ENCODE measurements around the gene CFAP45.

CFAP45 gene

DNA sequence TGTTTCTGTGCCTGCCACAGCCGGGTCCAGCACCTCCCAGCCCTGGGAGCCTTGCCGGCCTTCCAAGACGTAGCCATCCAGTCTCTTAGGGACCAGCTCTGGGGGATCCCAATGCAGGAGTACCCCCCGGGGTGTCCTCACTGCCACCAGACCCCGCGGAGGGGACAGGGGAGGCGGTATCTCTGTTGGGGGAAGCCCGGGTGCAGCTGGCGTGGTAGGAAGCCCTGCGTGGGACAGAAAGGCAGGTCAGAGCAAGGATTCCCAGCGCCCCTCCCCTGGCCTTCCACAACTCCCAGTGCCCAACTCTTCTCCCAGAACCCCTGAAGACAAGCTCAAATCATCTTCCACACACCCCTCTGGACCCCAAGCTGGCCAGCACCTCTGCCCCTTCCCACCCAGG is 30.3 kb upstream of the CFAP45 start:
- peaks cover 62% of the 10 kb centered on the region for H3K36me3 ChIP-seq
- no peak overlapping the region for H3K9ac ChIP-seq
- no peak overlapping the region for H3K4me3 ChIP-seq
- TF ChIP-seq Cebpa-rat (IDR thresholded peaks at IDR 0.05): no peak
- H3K27ac ChIP-seq: no peak overlapping the region
- H3K27me3 ChIP-seq: no peaks in the 10 kb centered on the region
- no peaks in the 10 kb centered on the region for H4K20me1 ChIP-seq
- no peaks in the 10 kb centered on the region for H3K9me3 ChIP-seq
- H3K4me1 ChIP-seq: peaks cover 39% of the 10 kb centered on the region
- H3K4me2 ChIP-seq: no peak overlapping the region

DNA sequence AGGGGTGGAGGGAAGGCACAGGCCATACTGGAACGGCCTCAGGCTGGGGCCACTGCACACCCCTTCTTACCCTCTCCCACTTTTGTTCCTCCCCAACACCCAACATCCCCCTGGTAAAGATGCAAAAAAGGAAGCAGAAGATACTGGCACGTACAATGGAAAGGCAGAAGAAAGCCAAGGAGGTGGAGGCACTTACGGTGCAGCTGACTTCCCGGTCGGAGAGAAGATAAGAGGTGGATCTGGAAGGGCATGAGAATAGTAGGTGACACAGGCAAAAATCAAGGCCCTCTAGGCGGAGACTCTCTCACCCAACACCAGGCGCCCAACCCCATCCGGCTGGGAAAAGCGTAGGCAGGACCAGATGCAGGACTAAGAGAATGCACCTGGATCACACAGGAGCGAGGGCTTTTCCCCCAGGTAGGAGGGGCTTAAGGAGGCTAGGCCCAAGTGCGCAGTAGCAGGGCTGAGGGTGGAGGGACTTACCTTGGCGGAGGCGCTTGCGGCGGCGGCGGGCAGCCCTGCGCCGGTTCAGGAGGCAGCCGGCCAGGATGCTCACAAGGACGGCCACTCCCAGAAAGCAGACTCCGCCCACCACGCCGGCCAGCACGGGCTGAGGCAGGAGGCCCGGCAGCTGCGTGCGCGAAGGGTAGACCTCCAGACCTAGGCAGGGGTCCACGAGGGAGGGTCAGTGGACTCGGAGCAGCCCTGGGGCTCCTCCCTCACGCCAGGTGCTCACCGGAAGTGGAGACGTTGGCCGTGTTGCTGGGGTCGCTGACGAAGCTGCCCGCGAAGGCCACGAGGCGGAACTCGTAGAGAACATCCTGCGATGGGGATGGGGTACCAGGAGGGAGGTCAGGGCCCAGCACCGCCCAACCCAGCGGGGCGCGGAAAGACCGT is 29.4 kb upstream of the CFAP45 start:
- Histone ChIP-seq H4K20me1 (0 out of 2 replicates have a peak, but pooled peaks cover under 1% of the 10 kb centered on the region), H3K4me2 (no peak overlapping the region), H3K27me3 (no peaks in the 10 kb centered on the region), H3K4me1 (peaks cover 31% of the 10 kb centered on the region), H3K4me3 (no peak overlapping the region), H3K36me3 (peaks cover 54% of the 10 kb centered on the region), H3K9me3 (no peaks in the 10 kb centered on the region), H3K27ac (no peak overlapping the region), H3K9ac (no peak overlapping the region)
- no peak for TF ChIP-seq Cebpa-rat (IDR thresholded peaks at IDR 0.05)

DNA sequence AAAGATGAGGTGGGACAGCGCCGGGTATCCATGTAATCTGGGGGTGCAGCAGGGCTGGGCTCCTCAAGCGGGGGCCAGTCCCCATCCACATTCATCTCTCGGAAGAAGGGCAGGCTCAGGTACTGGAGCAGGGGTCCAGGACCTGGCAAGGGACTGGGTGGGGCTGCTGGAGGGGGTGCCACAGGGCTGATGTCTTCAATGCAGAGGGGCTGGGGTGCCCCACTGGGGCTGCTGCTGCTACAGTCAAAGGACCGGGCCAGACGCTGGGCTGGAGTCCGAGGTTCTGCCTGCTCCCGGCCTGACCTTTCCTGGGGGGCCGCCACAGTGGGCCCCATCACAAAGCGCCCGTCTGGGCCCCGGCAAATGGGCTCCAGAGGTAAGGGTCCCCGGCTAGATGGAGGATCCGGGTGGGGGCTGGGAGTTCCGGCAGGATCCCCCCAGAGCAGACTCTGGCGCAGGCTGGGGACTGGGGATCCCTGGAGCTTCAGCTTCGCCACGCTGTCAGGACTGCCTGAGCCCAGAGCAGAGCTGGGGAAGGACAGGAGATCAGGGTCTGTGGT is 28.6 kb upstream of the CFAP45 start:
- no peak overlapping the region for H3K4me2 ChIP-seq
- H3K9ac ChIP-seq: no peak overlapping the region
- peaks cover 28% of the 10 kb centered on the region for H3K4me1 ChIP-seq
- H3K9me3 ChIP-seq: no peaks in the 10 kb centered on the region
- H3K27me3 ChIP-seq: no peaks in the 10 kb centered on the region
- H3K4me3 ChIP-seq: no peak overlapping the region
- peaks cover 52% of the 10 kb centered on the region for H3K36me3 ChIP-seq
- H3K27ac ChIP-seq: no peak overlapping the region
- no peak for TF ChIP-seq Cebpa-rat (IDR thresholded peaks at IDR 0.05)
- peaks cover 8% of the 10 kb centered on the region for H4K20me1 ChIP-seq

DNA sequence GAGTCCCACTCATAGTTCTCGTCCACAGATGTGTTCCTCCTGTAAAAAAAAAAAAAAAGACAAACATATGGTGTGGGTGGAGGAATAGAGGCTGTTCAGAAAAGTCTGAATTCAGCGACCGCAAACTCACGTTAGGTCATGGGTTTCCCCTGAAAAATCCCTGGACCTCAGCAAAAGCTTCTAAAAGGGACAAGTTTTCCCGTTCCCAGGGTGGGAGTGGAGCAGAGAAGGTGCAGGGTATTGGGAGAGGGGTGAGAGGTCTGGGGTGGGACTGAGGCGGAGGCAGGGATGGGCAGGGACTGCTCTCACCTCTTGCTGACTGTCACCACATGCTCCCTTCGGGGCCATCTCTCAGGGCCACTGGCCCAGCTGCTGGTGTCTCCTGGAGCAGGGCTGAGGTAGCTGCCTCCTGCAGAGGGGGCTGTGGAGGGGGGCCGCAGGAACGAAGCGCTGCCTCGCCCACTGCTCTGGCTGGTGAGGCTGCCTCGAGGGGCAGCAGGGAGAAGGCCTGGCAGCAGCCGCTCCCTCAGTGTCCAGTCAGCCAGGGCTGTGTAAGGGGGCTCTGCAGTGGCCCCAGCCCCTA is 28.0 kb upstream of the CFAP45 start:
- Histone ChIP-seq H3K27me3 (no peaks in the 10 kb centered on the region), H3K9me3 (no peaks in the 10 kb centered on the region), H4K20me1 (peaks cover 15% of the 10 kb centered on the region), H3K4me3 (no peak overlapping the region), H3K27ac (no peak overlapping the region), H3K9ac (no peak overlapping the region), H3K4me1 (peaks cover 28% of the 10 kb centered on the region), H3K4me2 (no peak overlapping the region), H3K36me3 (peaks cover 52% of the 10 kb centered on the region)
- TF ChIP-seq Cebpa-rat (IDR thresholded peaks at IDR 0.05): no peak

DNA sequence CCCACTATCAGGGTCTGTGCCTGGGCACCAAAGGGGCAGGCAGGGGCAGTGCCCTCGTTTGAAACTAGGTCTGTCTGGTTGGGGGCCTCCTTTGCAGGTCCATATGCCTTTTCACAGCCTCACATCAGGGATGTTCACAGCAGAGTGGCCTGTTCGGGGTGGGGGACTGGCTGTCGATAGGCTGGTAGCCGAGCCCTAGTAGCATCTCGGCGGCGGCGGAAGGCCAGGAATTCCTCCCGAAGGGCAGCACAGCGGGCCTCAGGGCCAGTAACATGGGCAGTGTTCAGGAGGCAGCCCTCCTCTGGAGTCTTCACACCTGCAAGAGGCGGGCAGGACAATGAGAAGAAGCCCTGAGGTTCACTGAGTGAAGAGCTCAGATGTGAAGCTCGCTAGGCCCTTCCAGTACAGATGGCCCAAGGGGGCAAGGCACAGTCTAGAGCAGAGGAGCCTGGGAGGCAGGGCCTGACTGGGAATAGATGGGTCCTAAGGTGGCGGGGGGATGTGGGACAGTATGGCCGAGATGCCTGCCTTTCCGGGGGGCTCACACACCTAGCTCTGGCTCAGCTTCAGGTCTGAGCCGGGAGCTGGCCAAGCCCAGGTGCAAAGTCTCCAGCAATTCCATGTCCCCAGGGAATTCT is 27.4 kb upstream of the CFAP45 start:
- no peak overlapping the region for H3K9ac ChIP-seq
- H3K27me3 ChIP-seq: no peaks in the 10 kb centered on the region
- no peak overlapping the region for H3K4me2 ChIP-seq
- peaks cover 28% of the 10 kb centered on the region for H3K4me1 ChIP-seq
- H3K4me3 ChIP-seq: no peak overlapping the region
- no peak for TF ChIP-seq Cebpa-rat (IDR thresholded peaks at IDR 0.05)
- H3K9me3 ChIP-seq: no peaks in the 10 kb centered on the region
- no peak overlapping the region for H3K27ac ChIP-seq
- peaks cover 53% of the 10 kb centered on the region for H3K36me3 ChIP-seq
- peaks cover 21% of the 10 kb centered on the region for H4K20me1 ChIP-seq

DNA sequence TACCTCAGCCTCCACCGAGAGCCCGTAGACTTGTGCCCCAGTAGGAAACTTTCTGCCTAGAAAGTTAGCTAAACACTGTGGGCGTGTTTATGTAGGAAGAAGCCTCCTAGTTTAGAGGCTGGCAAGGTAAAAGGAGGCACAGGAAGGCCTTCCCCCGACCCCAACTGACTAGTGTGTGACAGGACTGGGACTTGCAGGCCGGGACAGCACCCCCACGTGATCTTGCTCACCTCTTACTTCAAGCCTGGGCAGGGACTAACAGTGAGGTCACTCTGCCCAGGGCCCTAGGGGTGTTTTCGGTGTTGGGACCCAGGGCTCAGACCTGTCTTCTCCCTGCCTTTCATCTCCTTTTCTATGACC is 25.7 kb upstream of the CFAP45 start:
- Histone ChIP-seq H3K4me3 (peak overlapping the region; percentile 96), H3K27me3 (no peaks in the 10 kb centered on the region), H3K9me3 (no peaks in the 10 kb centered on the region), H3K27ac (peak overlapping the region; percentile 40), H3K4me1 (peaks cover 44% of the 10 kb centered on the region), H3K36me3 (peaks cover 56% of the 10 kb centered on the region), H3K9ac (peak overlapping the region; percentile 96), H3K4me2 (peak overlapping the region; percentile 88), H4K20me1 (peaks cover 37% of the 10 kb centered on the region)
- no peak for TF ChIP-seq Cebpa-rat (IDR thresholded peaks at IDR 0.05)

DNA sequence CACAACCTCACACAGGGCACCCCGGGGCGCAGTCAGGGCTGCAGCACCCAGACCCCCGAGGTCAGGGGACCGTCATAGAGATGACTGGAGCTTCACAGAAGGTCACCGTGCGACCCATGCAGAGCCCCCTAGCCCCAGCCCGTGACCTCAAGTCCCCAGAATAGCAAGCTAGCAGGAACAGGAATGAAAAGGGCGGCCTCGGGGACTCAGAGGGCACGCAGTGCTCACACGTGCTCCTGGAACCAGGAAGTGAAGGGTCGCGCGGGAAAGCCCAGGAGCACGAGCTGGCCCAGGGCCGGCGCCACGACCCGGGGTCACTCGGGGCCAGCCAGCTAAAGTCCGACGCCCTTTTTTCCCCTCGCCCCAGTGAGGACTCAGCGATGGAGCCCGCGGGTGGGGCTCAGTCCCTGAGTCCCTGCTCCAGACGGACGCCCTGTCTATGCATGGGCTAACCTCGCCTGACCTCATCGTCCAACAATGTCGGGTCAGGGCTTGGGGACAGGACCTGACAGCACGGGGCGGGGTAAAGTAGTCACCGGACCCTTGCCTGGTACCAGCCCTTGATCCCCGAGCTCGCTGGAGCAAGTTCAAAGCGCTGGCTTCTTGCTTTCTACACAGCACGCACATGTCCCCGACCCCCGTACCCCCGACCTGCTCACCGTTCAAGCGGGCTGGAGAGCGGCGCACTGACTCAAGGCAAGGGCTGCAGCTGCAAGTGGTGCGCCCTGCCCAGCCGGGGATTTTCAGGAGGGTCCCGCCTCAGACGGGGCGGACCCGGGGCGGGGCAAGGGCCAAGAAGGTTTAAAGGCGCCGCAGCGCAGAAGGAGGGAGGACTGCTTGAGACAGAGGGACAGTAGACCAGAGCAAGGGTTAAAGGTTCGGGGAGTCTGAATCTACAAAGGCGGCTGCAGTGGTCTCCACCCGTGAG is 25.1 kb upstream of the CFAP45 start, which contains the start of gene TAGLN2:
TAGLN2 (minus strand) TSS at position 717 of the 928 bp plus-strand sequence. CDS start 4,998 bp downstream, outside the sequence.
- peaks cover 44% of the 10 kb centered on the region for H4K20me1 ChIP-seq

DNA sequence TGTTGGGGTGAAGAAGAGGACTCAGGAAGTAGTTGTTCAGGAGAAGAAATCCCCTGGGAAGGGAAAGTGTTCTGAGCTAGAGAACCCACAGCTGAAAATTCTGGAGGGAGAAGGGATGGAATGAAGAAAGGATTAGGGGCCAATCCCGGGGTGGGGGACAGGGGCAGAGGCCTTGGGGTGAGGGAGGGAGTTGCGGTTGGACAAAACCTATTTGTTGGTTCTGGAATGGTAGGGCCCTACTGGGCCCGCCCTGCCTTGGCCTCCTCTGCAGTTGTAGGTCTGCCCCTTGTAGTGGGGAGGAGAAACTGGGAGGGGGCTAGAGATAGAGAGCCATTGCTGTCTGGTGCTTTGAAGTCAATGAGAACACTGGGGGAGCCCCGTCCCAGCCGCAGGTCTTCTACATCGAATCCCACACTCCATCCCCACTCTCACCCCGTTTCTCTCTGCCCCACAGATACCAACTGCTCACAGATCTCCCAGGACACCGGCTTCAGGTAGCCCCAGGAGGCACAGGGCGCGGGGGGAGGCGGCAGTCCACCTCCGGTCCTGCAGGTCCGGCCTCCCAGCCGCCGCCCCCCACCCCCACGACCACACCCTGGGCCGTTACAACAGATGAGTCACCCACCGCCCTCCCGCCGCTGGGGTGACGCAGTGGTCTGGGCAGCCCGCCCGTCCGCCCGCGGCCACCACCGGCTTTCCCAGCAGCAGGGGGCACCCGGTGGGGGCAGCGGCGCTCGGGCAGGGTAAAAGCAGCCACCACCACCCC is 24.2 kb upstream of the CFAP45 start:
- peak overlapping the region; percentile 96 for H3K27ac ChIP-seq
- H3K4me3 ChIP-seq: peak overlapping the region; percentile 96
- H3K4me2 ChIP-seq: peak overlapping the region; percentile 88
- no peaks in the 10 kb centered on the region for H3K27me3 ChIP-seq
- no peaks in the 10 kb centered on the region for H3K9me3 ChIP-seq
- H3K9ac ChIP-seq: peak overlapping the region; percentile 96
- TF ChIP-seq Cebpa-rat (IDR thresholded peaks at IDR 0.05): no peak
- H4K20me1 ChIP-seq: peaks cover 52% of the 10 kb centered on the region
- peaks cover 59% of the 10 kb centered on the region for H3K4me1 ChIP-seq
- peaks cover 57% of the 10 kb centered on the region for H3K36me3 ChIP-seq

More for the DNA sequence above, 25.1 kb upstream of the CFAP45 start, which contains the start of gene TAGLN2:
- Histone ChIP-seq H3K36me3 (peaks cover 57% of the 10 kb centered on the region), H3K27me3 (no peaks in the 10 kb centered on the region), H3K4me3 (peak within 1 kb of the TSS; percentile 96), H3K4me2 (peak within 1 kb of the TSS; percentile 88), H3K9me3 (no peaks in the 10 kb centered on the region), H3K9ac (peak within 1 kb of the TSS; percentile 96), H3K27ac (peak within 1 kb of the TSS; percentile 96), H3K4me1 (peaks cover 50% of the 10 kb centered on the region)
- no peak for TF ChIP-seq Cebpa-rat (IDR thresholded peaks at IDR 0.05)

All from BLaER1 (cell line).